ENCODE results near the gene TSPAN17.

The TSPAN17 gene

DNA sequence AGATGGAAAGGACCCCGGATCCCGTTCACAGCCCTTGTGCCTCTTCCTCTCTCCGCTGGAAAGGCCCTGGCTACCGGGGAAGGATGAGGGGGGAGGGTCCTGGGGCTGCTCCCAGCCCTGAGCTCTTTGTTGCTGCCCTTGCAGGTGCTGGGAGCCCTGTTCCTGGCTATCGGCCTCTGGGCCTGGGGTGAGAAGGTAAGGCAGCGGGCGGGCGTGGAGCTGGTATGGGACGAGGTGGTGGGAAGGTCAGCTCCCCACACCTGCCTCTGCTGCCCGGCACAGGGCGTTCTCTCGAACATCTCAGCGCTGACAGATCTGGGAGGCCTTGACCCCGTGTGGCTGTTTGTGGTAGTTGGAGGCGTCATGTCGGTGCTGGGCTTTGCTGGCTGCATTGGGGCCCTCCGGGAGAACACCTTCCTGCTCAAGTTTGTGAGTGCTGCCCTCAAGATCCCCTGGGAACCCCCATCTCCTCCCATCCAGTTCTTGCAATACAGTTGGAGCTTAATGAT lies 4.2 kb downstream of the TSPAN17 start:
- TF ChIP-seq, protein P1, sequence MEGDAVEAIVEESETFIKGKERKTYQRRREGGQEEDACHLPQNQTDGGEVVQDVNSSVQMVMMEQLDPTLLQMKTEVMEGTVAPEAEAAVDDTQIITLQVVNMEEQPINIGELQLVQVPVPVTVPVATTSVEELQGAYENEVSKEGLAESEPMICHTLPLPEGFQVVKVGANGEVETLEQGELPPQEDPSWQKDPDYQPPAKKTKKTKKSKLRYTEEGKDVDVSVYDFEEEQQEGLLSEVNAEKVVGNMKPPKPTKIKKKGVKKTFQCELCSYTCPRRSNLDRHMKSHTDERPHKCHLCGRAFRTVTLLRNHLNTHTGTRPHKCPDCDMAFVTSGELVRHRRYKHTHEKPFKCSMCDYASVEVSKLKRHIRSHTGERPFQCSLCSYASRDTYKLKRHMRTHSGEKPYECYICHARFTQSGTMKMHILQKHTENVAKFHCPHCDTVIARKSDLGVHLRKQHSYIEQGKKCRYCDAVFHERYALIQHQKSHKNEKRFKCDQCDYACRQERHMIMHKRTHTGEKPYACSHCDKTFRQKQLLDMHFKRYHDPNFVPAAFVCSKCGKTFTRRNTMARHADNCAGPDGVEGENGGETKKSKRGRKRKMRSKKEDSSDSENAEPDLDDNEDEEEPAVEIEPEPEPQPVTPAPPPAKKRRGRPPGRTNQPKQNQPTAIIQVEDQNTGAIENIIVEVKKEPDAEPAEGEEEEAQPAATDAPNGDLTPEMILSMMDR (conservative IDR thresholded peaks at IDR 0.05; ENCODE audit: control insufficient read depth, insufficient read depth, low read depth, low read length), result no peak
- H3K4me3 ChIP-seq (ENCODE audit: control insufficient read depth, low read depth, low read length), result no peak overlapping the region
- no peak for DNase-seq (ENCODE audit: low read depth)

DNA sequence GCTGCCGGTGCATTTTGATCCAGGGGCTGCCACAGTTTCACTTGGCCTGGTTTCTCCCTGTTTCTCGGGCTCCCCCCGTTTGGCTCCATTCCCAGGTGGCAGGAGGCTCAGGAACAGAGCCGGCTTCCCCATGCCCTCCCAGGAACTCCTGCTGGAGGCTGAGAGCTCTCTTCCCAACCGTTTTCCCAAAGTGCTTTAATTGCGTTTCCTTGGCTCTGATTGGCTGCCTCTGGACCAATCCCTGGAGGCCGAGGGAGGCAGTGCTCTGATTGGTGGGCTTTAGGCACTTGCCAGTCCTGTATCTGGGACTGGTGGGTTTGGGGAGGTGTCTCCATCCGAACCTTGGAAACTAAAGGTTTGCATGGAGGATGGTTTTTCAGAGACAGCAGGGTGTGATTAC lies 4.9 kb downstream of the TSPAN17 start:
- DNase-seq (ENCODE audit: low read depth), result peak; percentile 29
- no peak overlapping the region for H3K4me3 ChIP-seq (ENCODE audit: control insufficient read depth, low read depth, low read length)
- TF ChIP-seq, protein P1 (conservative IDR thresholded peaks at IDR 0.05; ENCODE audit: control insufficient read depth, insufficient read depth, low read depth, low read length), result no peak

DNA sequence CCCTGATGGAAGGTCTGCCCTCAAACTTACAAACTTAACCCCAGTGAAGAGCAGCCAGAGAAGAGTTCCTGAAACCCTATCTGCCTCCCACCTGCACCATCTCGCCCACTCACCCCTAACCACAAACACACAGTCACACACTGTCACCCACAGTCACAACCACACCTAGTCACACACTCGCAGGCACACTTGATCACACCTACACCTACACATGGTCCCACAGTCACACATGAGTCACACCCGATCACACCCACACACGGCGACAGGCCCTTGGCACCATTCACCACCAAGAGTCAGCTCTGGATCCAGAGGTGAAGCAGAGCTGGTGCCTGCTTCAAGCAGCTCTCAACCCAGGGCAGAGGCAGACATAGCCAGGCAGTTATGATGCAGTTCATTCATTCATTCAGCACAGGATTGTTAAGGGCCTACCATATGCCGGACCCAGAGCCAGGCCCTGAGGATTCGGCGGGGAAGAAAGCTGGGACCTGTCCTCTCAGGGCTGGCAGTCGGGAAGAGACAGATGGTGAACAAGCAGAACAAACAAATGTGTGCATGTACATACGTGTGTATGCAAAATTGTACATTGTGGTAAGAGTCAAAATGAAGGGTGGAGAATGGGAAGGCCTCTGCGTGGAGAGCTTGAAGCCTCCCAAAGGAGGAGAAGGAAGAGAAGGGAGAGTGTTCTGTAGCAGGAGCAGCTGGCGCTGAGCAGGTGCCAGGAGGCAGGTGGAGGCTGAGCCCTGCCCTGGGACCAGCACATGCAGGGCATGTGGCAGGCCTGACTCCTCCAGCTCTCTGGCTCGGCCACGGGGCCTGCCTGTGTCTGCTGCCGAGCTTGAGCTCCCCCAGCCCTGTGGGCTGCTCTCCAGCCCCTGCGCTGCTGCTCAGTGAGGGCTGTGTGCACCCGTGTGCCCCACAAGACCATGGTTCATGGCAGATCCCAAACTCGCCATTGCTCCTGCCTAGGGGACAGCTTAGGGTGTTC lies 6.4 kb downstream of the TSPAN17 start:
- TF ChIP-seq, protein P1 (conservative IDR thresholded peaks at IDR 0.05; ENCODE audit: control insufficient read depth, insufficient read depth, low read depth, low read length), result no peak
- H3K4me3 ChIP-seq (ENCODE audit: control insufficient read depth, low read depth, low read length), result no peak overlapping the region
- DNase-seq (ENCODE audit: low read depth), result peak; percentile 74

DNA sequence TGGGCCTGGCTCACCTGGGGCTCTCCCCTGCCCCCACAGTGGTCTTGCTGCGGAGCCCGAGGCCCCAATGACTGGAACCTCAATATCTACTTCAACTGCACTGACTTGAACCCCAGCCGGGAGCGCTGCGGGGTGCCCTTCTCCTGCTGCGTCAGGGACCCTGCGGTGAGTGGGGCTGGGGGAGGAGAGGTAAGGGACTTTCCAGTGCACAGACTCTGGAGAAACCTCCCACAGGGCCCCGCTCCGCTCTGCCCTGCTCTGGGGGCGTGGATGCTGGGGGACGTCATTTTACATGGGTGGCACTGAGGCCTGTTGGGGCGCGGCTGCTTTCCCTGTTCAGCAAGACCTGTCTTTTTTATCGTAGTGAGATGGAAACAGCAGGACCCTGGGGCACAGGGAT lies 7.6 kb downstream of the TSPAN17 start:
- TF ChIP-seq, protein P1 (conservative IDR thresholded peaks at IDR 0.05; ENCODE audit: control insufficient read depth, insufficient read depth, low read depth, low read length), result no peak
- no peak for DNase-seq (ENCODE audit: low read depth)
- H3K4me3 ChIP-seq (ENCODE audit: control insufficient read depth, low read depth, low read length), result no peak overlapping the region

DNA sequence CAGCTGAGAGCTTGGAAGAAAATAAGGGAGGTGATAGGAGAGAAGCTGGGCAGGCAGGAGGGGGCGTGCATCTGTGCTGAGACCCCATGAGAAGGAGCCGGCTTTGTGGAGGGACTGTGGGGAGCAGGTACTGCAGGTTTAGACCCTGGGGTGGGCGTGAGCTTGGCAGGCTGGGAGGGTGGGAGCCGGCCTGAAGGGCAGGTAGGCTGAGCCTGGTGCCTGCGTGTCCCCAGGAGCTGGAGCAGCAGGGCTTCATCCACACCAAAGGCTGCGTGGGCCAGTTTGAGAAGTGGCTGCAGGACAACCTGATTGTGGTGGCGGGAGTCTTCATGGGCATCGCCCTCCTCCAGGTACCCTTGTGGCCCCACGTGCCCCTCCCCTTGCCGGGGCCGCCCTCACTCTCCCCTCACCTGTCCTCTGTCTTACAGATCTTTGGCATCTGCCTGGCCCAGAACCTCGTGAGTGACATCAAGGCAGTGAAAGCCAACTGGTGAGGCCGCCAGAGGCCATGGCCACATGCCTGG lies 9.2 kb downstream of the TSPAN17 start:
- TF ChIP-seq, protein P1 (conservative IDR thresholded peaks at IDR 0.05; ENCODE audit: control insufficient read depth, insufficient read depth, low read depth, low read length), result no peak
- no peak for DNase-seq (ENCODE audit: low read depth)
- no peak overlapping the region for H3K4me3 ChIP-seq (ENCODE audit: control insufficient read depth, low read depth, low read length)

DNA sequence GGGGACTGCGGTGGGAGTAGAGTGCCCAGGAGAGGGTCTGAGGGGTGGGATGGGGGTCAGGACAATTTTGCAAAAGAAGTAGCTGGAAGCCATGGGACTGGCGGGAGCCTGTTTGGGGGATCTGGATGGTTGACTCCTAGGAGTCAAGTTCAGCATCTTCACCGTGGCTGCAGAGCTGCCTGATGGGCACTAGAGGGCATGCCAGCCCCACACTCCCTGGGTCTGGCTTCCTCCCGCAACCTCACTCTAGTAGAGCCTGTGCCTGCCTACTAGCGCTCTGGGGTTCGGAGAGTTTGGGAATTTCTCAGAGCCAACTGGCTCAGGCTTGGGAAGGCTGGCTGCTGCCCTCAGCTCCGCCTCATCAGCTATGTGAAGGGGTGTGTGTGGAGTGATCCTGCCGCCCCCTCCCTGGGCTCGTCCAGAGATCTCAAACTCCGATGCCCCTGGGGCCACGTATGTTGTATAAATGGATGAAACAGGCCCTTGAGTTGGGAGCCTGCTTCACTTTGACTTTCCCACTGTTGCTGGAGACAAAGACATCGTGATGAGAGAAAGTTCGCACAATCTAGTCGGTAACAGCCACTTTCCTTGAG lies 10.8 kb downstream of the TSPAN17 start:
- no peak overlapping the region for H3K4me3 ChIP-seq (ENCODE audit: control insufficient read depth, low read depth, low read length)
- DNase-seq (ENCODE audit: low read depth), result peak; percentile 68
- TF ChIP-seq, protein P1 (conservative IDR thresholded peaks at IDR 0.05; ENCODE audit: control insufficient read depth, insufficient read depth, low read depth, low read length), result peak; percentile 82
